OCI-LY7 (cell line): ENCODE results near the gene TIMM13. TPM values are rescaled to one million over a fixed set of nuclear protein-coding genes. Genes with fewer than 3 reads are reported as not detected.

Experiments used
- BruUV-seq: library from RNA; stranded (reverse); fragments of 400-500 nt; replicated peaks from 2 replicates; lab custom pipeline; 2021; lab: Mats Ljungman, UMichigan
- CTCF ChIA-PET: fragments of 300-600 bp; sonication (Branson Sonifier 250); formaldehyde crosslinking; loops from one replicate; lab custom pipeline; 2022; ENCODE audit warnings: antibody characterized with exemption; ENCODE audit not compliant: unreplicated experiment; lab: Charles Lee
- POLR2A ChIA-PET: fragments of 300-600 bp; sonication (Branson Sonifier 250); formaldehyde crosslinking; loops from one replicate; lab custom pipeline; 2022; ENCODE audit warnings: antibody characterized with exemption; lab: Charles Lee
- DNase-seq: peaks from one replicate; pipeline ENCODE4 v3.0.0-alpha.2; 2015; ENCODE audit warnings: low spot score
- H2AFZ ChIP-seq: fragments of 200-600 bp; sonication (generic), shearing (Covaris generic); 2 replicates; pipeline ENCODE4 v1.6.1; 2014; ENCODE audit warnings: mild to moderate bottlenecking, antibody characterized with exemption, low read length, moderate library complexity
- H3K27ac ChIP-seq: fragments of 200-600 bp; sonication (generic); 2 replicates; pipeline ENCODE4 v1.5.1; 2014; ENCODE audit warnings: mixed run types, low read depth, mild to moderate bottlenecking, moderate library complexity, low read length, inconsistent platforms; ENCODE audit not compliant: poor library complexity, severe bottlenecking
- H3K36me3 ChIP-seq: fragments of 200-600 bp; sonication (generic); 2 replicates; pipeline ENCODE4 v1.6.1; 2014; ENCODE audit warnings: mild to moderate bottlenecking, antibody characterized with exemption, low read length, moderate library complexity, mixed read lengths; ENCODE audit not compliant: insufficient read depth
- H3K4me1 ChIP-seq: fragments of 200-600 bp; sonication (generic); 2 replicates; pipeline ENCODE4 v1.5.1; 2014; ENCODE audit warnings: mild to moderate bottlenecking, low read length; ENCODE audit not compliant: insufficient read depth, poor library complexity, severe bottlenecking
- H3K4me2 ChIP-seq: fragments of 200-600 bp; sonication (generic); 2 replicates; pipeline ENCODE4 v1.6.1; 2014; ENCODE audit warnings: mild to moderate bottlenecking, low read length
- H3K4me3 ChIP-seq: fragments of 200-600 bp; sonication (generic); 2 replicates; pipeline ENCODE4 v1.5.1; 2014; ENCODE audit warnings: mild to moderate bottlenecking, low read depth, low read length; ENCODE audit not compliant: poor library complexity, severe bottlenecking
- H3K79me2 ChIP-seq: fragments of 200-600 bp; sonication (generic); 2 replicates; pipeline ENCODE4 v1.6.1; 2016; ENCODE audit warnings: low read depth, mild to moderate bottlenecking, low read length, moderate library complexity, mixed read lengths; ENCODE audit not compliant: insufficient read depth
- H3K9me2 ChIP-seq: fragments of 200-600 bp; sonication (generic); 2 replicates; pipeline ENCODE4 v1.6.1; 2016; ENCODE audit warnings: mild to moderate bottlenecking, low read length, mixed read lengths; ENCODE audit not compliant: insufficient read depth
- H3K9me3 ChIP-seq: fragments of 200-600 bp; sonication (generic); 2 replicates; pipeline ENCODE4 v1.6.1; 2014; ENCODE audit warnings: mild to moderate bottlenecking, mixed run types, low read length, mixed read lengths
- H4K20me1 ChIP-seq: fragments of 200-600 bp; sonication (generic); 2 replicates; pipeline ENCODE4 v1.6.1; 2014; ENCODE audit warnings: mild to moderate bottlenecking, antibody characterized with exemption, low read length, moderate library complexity, mixed read lengths; ENCODE audit not compliant: insufficient read depth
- EZH2phosphoT487 ChIP-seq: fragments of 200-600 bp; sonication (generic); IDR thresholded peaks from 2 replicates; pipeline ENCODE4 v1.6.1; 2018; ENCODE audit warnings: low read depth, borderline replicate concordance, mild to moderate bottlenecking, mixed run types, antibody characterized with exemption, low read length, moderate library complexity, mixed read lengths
- intact Hi-C: fragments of 100-400 bp; cut with micrococcal nuclease; formaldehyde crosslinking; loops from one replicate; pipeline ENCODE4 v1.10.0; 2022; ENCODE audit not compliant: unreplicated experiment
- total RNA-seq, 2 experiments: library from RNA; depleted of rRNA in 1 of 2; stranded (reverse); fragments of >200 nt in 1 of 2; shearing (Covaris generic) in 1 of 2; gene quantifications; 2 replicates each; pipeline ENCODE4 v1.2.3, GENCODE V29; 2014 to 2022
- TF ChIP-seq, protein P1 (sequence below): fragments of 200-600 bp; sonication (generic); conservative IDR thresholded peaks from 2 replicates; pipeline ENCODE4 v1.5.1; 2014; ENCODE audit warnings: mild to moderate bottlenecking, antibody characterized with exemption, low read length, moderate library complexity, mixed read lengths

TIMM13 gene
- total RNA-seq, 2 experiments from 2014 or later: 55.4 to 120 TPM

DNA sequence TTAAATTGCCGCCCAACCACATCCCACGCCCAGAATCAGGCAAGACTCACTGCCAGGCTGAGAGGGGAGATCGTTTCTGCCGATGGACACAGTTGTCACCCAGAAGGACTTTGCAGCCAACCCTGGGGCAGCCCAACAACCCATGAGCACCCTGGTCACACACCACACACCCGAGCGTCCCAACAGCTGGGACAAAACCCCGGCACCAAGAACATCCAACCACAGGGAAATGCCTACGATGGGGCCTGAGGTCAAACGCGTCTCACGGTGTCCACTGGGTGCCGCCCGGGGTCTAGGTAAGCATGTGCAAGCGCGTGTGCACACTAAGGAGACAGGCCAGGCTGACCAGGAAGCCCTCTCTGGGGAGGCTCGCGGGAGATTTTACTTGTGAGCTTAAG is 16.4 kb upstream of the TIMM13 start:
- H2AFZ ChIP-seq: no peak overlapping the region
- H3K9me2 ChIP-seq: no peaks in the 10 kb centered on the region
- H3K4me3 ChIP-seq: no peak overlapping the region
- TF ChIP-seq, protein P1, sequence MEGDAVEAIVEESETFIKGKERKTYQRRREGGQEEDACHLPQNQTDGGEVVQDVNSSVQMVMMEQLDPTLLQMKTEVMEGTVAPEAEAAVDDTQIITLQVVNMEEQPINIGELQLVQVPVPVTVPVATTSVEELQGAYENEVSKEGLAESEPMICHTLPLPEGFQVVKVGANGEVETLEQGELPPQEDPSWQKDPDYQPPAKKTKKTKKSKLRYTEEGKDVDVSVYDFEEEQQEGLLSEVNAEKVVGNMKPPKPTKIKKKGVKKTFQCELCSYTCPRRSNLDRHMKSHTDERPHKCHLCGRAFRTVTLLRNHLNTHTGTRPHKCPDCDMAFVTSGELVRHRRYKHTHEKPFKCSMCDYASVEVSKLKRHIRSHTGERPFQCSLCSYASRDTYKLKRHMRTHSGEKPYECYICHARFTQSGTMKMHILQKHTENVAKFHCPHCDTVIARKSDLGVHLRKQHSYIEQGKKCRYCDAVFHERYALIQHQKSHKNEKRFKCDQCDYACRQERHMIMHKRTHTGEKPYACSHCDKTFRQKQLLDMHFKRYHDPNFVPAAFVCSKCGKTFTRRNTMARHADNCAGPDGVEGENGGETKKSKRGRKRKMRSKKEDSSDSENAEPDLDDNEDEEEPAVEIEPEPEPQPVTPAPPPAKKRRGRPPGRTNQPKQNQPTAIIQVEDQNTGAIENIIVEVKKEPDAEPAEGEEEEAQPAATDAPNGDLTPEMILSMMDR: no peak
- TF ChIP-seq EZH2phosphoT487: no peak
- H3K79me2 ChIP-seq: peaks cover 42% of the 10 kb centered on the region
- ChIA-PET CTCF (interaction anchor here (0.6 kb wide), 1 partner anchor 1413 kb away, joined by 3 read pairs; no protein-coding TSS in a partner anchor), POLR2A (interaction anchor here (0.6 kb wide), 1 partner anchor 10 kb away, joined by 3 read pairs; no protein-coding TSS in a partner anchor)
- BruUV-seq: no TSS peak
- H3K4me2 ChIP-seq: no peak overlapping the region
- intact Hi-C loops: no loop called here
- H3K36me3 ChIP-seq: peaks cover 74% of the 10 kb centered on the region
- peaks cover 1% of the 10 kb centered on the region; the same call in 1 of the 2 replicates for H4K20me1 ChIP-seq
- H3K9me3 ChIP-seq: no peaks in the 10 kb centered on the region
- no peak overlapping the region for H3K27ac ChIP-seq
- H3K4me1 ChIP-seq: peaks cover 19% of the 10 kb centered on the region
- DNase-seq: no peak

- Histone ChIP-seq H2AFZ (no peak overlapping the region), H3K9me3 (no peaks in the 10 kb centered on the region), H3K79me2 (peaks cover 37% of the 10 kb centered on the region), H3K27ac (no peak overlapping the region), H3K4me2 (no peak overlapping the region), H4K20me1 (no peaks in the 10 kb centered on the region), H3K4me1 (peaks cover 19% of the 10 kb centered on the region), H3K9me2 (no peaks in the 10 kb centered on the region), H3K4me3 (no peak overlapping the region), H3K36me3 (peaks cover 75% of the 10 kb centered on the region)
- ChIA-PET POLR2A (interaction anchor here (0.6 kb wide), 1 partner anchor 9 kb away, joined by 3 read pairs; no protein-coding TSS in a partner anchor), CTCF (interaction anchor here (0.6 kb wide), 1 partner anchor 1413 kb away, joined by 3 read pairs; no protein-coding TSS in a partner anchor)
- no peak for DNase-seq
- TF ChIP-seq, protein P1: no peak
- TF ChIP-seq EZH2phosphoT487: no peak
- BruUV-seq: no TSS peak
- intact Hi-C loops: no loop called here
These were observed 15.9 kb upstream of the TIMM13 start for GRCh38 chr19:2443116-2443784.
